Posterior vena cava (tissue), 2 donors: ENCODE measurements around the gene COL4A5. TPM values are rescaled to one million over a fixed set of nuclear protein-coding genes. Genes with fewer than 3 reads are reported as not detected.

Experiments
- DNase-seq: peaks from one replicate; pipeline ENCODE4 v3.0.0-alpha.2; 2020; ENCODE audit warnings: low spot score
- intact Hi-C, 2 donors: fragments of 100-400 bp; cut with DNase I; formaldehyde crosslinking; loops; one replicate each; pipeline versions ENCODE4 v1.14.1 to v1.14.2; 2022 to 2023
- total RNA-seq, 2 donors: library from RNA; stranded (reverse); fragmentation: NEBNext Ultra II Directional; extraction: Animal tissue kit (Norgen Biotek cat#: 25700); gene quantifications; one replicate each; pipeline ENCODE4 v1.2.1, GENCODE V29; 2021
- donor health status: DM: yes; HTN: yes; CAD: no.
- donor health status: DM: yes; HTN: yes; CAD: no.

Gene COL4A5
- total RNA-seq, 2 donors from 2014 or later, result 20.5 to 31.6 TPM

- no peak for DNase-seq
- intact Hi-C loops, result loop anchor here in 1 of 2 donors (5.0 kb wide), 1 partner anchor 753 kb away; no protein-coding TSS in a partner anchor
Observed at GRCh38 chrX:108590496-108590895, 150.9 kb downstream of the COL4A5 start.

- DNase-seq, result no peak
- intact Hi-C loops, result no loop called here
Observed at GRCh38 chrX:108601276-108601675, 161.6 kb downstream of the COL4A5 start.

- intact Hi-C loops, result no loop called here
- DNase-seq, result no peak
Observed at GRCh38 chrX:108610141-108610540, 170.5 kb downstream of the COL4A5 start.

- no peak for DNase-seq
- intact Hi-C loops, result no loop called here
Observed at GRCh38 chrX:108614616-108615015, 175.0 kb downstream of the COL4A5 start.

GRCh38 chrX:108640817-108641216 lies 201.2 kb downstream of the COL4A5 start:
- DNase-seq, result no peak
- intact Hi-C loops, result no loop called here

GRCh38 chrX:108641589-108642272 lies 202.1 kb downstream of the COL4A5 start:
- intact Hi-C loops, result no loop called here

GRCh38 chrX:108642273-108642628 lies 202.6 kb downstream of the COL4A5 start:
- no peak for DNase-seq
- intact Hi-C loops, result no loop called here

More at GRCh38 chrX:108641589-108642272, 202.1 kb downstream of the COL4A5 start:
- no peak for DNase-seq

GRCh38 chrX:108664701-108665100 lies 225.1 kb downstream of the COL4A5 start:
- no peak for DNase-seq
- intact Hi-C loops, result loop anchor here in 1 of 2 donors (5.0 kb wide), 1 partner anchor 427 kb away; no protein-coding TSS in a partner anchor

GRCh38 chrX:108666101-108666500 lies 226.5 kb downstream of the COL4A5 start:
- intact Hi-C loops, result loop anchor here in 1 of 2 donors (5.0 kb wide), 1 partner anchor 429 kb away; no protein-coding TSS in a partner anchor

GRCh38 chrX:108671526-108671925 lies 231.9 kb downstream of the COL4A5 start:
- no peak for DNase-seq
- intact Hi-C loops, result no loop called here

More at GRCh38 chrX:108666101-108666500, 226.5 kb downstream of the COL4A5 start:
- no peak for DNase-seq

GRCh38 chrX:108696690-108697089 lies 257.1 kb downstream of the COL4A5 start:
- intact Hi-C loops, result no loop called here
- DNase-seq, result no peak

- DNase-seq, result no peak
- intact Hi-C loops, result no loop called here
Observed at GRCh38 chrX:108699368-108699767, 259.7 kb downstream of the COL4A5 start.

- no peak for DNase-seq
- intact Hi-C loops, result no loop called here
Observed at GRCh38 chrX:108701633-108702032, 262.0 kb downstream of the COL4A5 start.

- intact Hi-C loops, result no loop called here
- no peak for DNase-seq
Observed at GRCh38 chrX:108702530-108702929, 262.9 kb downstream of the COL4A5 start.

GRCh38 chrX:108704839-108705238 lies 265.2 kb downstream of the COL4A5 start:
- no peak for DNase-seq
- intact Hi-C loops, result no loop called here

GRCh38 chrX:108712886-108713285 lies 273.2 kb downstream of the COL4A5 start:
- intact Hi-C loops, result no loop called here
- DNase-seq, result no peak

- intact Hi-C loops, result no loop called here
- DNase-seq, result no peak
Observed at GRCh38 chrX:108722561-108722960, 282.9 kb downstream of the COL4A5 start.

GRCh38 chrX:108726748-108727147 lies 287.1 kb downstream of the COL4A5 start:
- DNase-seq, result no peak
- intact Hi-C loops, result no loop called here

- DNase-seq, result no peak
- intact Hi-C loops, result no loop called here
Observed at GRCh38 chrX:108731153-108731552, 291.5 kb downstream of the COL4A5 start.

- peak; percentile 67 for DNase-seq
- intact Hi-C loops, result no loop called here
Observed at GRCh38 chrX:108732630-108733321, 293.1 kb downstream of the COL4A5 start.

GRCh38 chrX:108734426-108734825 lies 294.8 kb downstream of the COL4A5 start:
- intact Hi-C loops, result no loop called here
- no peak for DNase-seq
